Astrocyte (in vitro differentiated cells and primary cell): Measurements from ENCODE around the gene PTPRN2. TPM values are rescaled to one million over a fixed set of nuclear protein-coding genes. Genes with fewer than 3 reads are reported as not detected.

ENCODE experiments used
- DNase-seq: peaks from one replicate; pipeline ENCODE4 v3.0.0-alpha.2; 2010; ENCODE audit warnings: low read depth
- FAIRE-seq: peaks from 2 replicates; lab custom pipeline; 2011; peaks lifted over from hg19 to GRCh38; lab: Jason Lieb, UNC
- H2AFZ ChIP-seq: 2 replicates; pipeline ENCODE4 v1.6.0; 2012; ENCODE audit warnings: low read depth, low read length, inconsistent platforms
- H3K27ac ChIP-seq: 2 replicates; pipeline ENCODE4 v1.5.1; 2011; ENCODE audit warnings: low read depth, low read length, inconsistent platforms
- H3K27me3 ChIP-seq: 2 replicates; pipeline ENCODE4 v1.6.0; 2011; ENCODE audit warnings: low read length, inconsistent platforms; ENCODE audit not compliant: insufficient read depth
- H3K36me3 ChIP-seq: 2 replicates; pipeline ENCODE4 v1.5.1; 2011; ENCODE audit warnings: low read length, inconsistent platforms; ENCODE audit not compliant: insufficient read depth
- H3K4me1 ChIP-seq: 2 replicates; pipeline ENCODE4 v1.5.1; 2011; ENCODE audit warnings: low read length, inconsistent platforms; ENCODE audit not compliant: insufficient read depth
- H3K4me2 ChIP-seq: 2 replicates; pipeline ENCODE4 v1.6.0; 2012; ENCODE audit warnings: low read length, inconsistent platforms
- H3K4me3 ChIP-seq: 2 replicates; pipeline ENCODE4 v1.5.1; 2011; ENCODE audit warnings: low read depth, mild to moderate bottlenecking, low read length, inconsistent platforms; ENCODE audit not compliant: insufficient read depth
- H3K79me2 ChIP-seq: 2 replicates; pipeline ENCODE4 v1.6.0; 2012; ENCODE audit warnings: mild to moderate bottlenecking, low read length, inconsistent platforms; ENCODE audit not compliant: insufficient read depth
- H3K9ac ChIP-seq: 2 replicates; pipeline ENCODE4 v1.6.0; 2012; ENCODE audit warnings: mild to moderate bottlenecking, low read length, inconsistent platforms
- H3K9me3 ChIP-seq: 2 replicates; pipeline ENCODE4 v1.5.1; 2012; ENCODE audit warnings: low read depth, mild to moderate bottlenecking, low read length, inconsistent platforms; ENCODE audit not compliant: insufficient read depth
- H4K20me1 ChIP-seq: 2 replicates; pipeline ENCODE4 v1.6.0; 2012; ENCODE audit warnings: low read length, inconsistent platforms; ENCODE audit not compliant: insufficient read depth
- H3K27ac Mint-ChIP-seq: one replicate; pipeline ENCODE4 v1.8.0; 2021; ENCODE audit warnings: mild to moderate bottlenecking, mixed read lengths; ENCODE audit not compliant: unreplicated experiment
- H3K27me3 Mint-ChIP-seq: one replicate; pipeline ENCODE4 v1.8.0; 2021; ENCODE audit warnings: low read depth, mixed read lengths; ENCODE audit not compliant: unreplicated experiment
- H3K36me3 Mint-ChIP-seq: one replicate; pipeline ENCODE4 v1.8.0; 2021; ENCODE audit warnings: low read depth, mixed read lengths; ENCODE audit not compliant: unreplicated experiment
- H3K4me1 Mint-ChIP-seq: one replicate; pipeline ENCODE4 v1.8.0; 2021; ENCODE audit warnings: low read depth, mixed read lengths; ENCODE audit not compliant: unreplicated experiment
- H3K4me3 Mint-ChIP-seq: one replicate; pipeline ENCODE4 v1.8.0; 2021; ENCODE audit warnings: mild to moderate bottlenecking, moderate library complexity, mixed read lengths; ENCODE audit not compliant: unreplicated experiment
- H3K9me3 Mint-ChIP-seq: one replicate; pipeline ENCODE4 v1.8.0; 2021; ENCODE audit warnings: mild to moderate bottlenecking, mixed read lengths; ENCODE audit not compliant: unreplicated experiment
- EZH2 ChIP-seq: IDR thresholded peaks from 2 replicates; pipeline ENCODE4 v1.6.1; 2012; ENCODE audit warnings: mild to moderate bottlenecking, low read length, inconsistent platforms; ENCODE audit not compliant: insufficient read depth
- total RNA-seq: library from RNA; stranded (reverse); gene quantifications from 2 replicates; pipeline ENCODE4 v1.2.1, GENCODE V29; 2021
- TF ChIP-seq, protein P1 (sequence below): IDR thresholded peaks from 2 replicates; pipeline ENCODE4 v1.5.1; 2011; ENCODE audit warnings: low read depth, mild to moderate bottlenecking, inconsistent platforms, low read length, moderate library complexity; ENCODE audit not compliant: insufficient read depth

Gene PTPRN2
- total RNA-seq, 1 donor from 2014 or later: 0.09 TPM

DNA sequence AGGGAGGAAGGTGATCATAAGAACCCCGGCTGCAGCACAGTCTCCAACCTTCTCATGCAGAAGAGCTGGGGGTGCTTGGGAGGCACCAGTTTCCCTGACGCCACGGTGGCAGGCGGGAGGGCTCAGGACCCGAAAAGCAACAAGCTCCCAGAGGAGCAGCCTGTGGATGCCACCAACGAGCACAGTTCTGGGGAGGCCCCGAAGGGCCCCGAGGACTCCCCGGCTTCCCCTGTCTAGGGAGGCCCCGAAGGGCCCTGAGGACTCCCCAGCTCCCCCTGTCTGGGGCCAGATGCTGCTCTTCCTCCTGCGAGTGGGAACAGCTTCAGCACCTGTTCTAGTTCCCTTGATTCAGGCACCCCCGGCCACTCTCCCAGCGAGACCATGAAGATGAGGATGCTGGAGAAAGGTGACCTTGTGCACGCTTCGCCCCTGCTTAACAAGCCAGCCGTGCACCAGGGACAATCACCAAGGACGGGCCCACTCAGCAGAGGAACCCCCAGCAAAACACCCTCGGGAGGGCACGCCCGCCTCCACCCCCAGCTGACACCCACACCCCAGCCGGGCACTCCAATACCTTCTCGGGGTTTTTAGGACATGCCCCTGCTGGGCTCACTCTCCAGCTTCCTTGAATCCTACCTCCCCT is 112.5 kb downstream of the PTPRN2 start:
- no peaks in the 10 kb centered on the region for H3K27me3 ChIP-seq
- H3K27ac ChIP-seq: no peak overlapping the region
- H3K27me3 Mint-ChIP-seq: peaks cover 2% of the 10 kb centered on the region
- H3K79me2 ChIP-seq: no peaks in the 10 kb centered on the region
- no peaks in the 10 kb centered on the region for H3K4me1 ChIP-seq
- TF ChIP-seq, protein P1, sequence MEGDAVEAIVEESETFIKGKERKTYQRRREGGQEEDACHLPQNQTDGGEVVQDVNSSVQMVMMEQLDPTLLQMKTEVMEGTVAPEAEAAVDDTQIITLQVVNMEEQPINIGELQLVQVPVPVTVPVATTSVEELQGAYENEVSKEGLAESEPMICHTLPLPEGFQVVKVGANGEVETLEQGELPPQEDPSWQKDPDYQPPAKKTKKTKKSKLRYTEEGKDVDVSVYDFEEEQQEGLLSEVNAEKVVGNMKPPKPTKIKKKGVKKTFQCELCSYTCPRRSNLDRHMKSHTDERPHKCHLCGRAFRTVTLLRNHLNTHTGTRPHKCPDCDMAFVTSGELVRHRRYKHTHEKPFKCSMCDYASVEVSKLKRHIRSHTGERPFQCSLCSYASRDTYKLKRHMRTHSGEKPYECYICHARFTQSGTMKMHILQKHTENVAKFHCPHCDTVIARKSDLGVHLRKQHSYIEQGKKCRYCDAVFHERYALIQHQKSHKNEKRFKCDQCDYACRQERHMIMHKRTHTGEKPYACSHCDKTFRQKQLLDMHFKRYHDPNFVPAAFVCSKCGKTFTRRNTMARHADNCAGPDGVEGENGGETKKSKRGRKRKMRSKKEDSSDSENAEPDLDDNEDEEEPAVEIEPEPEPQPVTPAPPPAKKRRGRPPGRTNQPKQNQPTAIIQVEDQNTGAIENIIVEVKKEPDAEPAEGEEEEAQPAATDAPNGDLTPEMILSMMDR: no peak
- no peak for TF ChIP-seq EZH2
- no peaks in the 10 kb centered on the region for H3K36me3 Mint-ChIP-seq
- DNase-seq: no peak
- H3K4me1 Mint-ChIP-seq: no peaks in the 10 kb centered on the region
- H3K9me3 Mint-ChIP-seq: peaks cover 4% of the 10 kb centered on the region
- FAIRE-seq: no peak
- H4K20me1 ChIP-seq: no peaks in the 10 kb centered on the region
- no peaks in the 10 kb centered on the region for H3K9me3 ChIP-seq
- no peak overlapping the region for H2AFZ ChIP-seq
- H3K4me3 Mint-ChIP-seq: no peak overlapping the region
- no peak overlapping the region for H3K4me2 ChIP-seq
- H3K9ac ChIP-seq: no peak overlapping the region
- no peak overlapping the region for H3K4me3 ChIP-seq
- H3K27ac Mint-ChIP-seq: no peak overlapping the region
- no peaks in the 10 kb centered on the region for H3K36me3 ChIP-seq

GRCh38 chr7:158474488-158474887 is 113.1 kb downstream of the PTPRN2 start:
- Histone ChIP-seq H3K4me3 (no peak overlapping the region), H2AFZ (no peak overlapping the region), H3K36me3 (no peaks in the 10 kb centered on the region), H3K79me2 (no peaks in the 10 kb centered on the region), H4K20me1 (no peaks in the 10 kb centered on the region), H3K4me1 (no peaks in the 10 kb centered on the region), H3K27ac (no peak overlapping the region), H3K9ac (no peak overlapping the region), H3K27me3 (no peaks in the 10 kb centered on the region), H3K4me2 (no peak overlapping the region), H3K9me3 (no peaks in the 10 kb centered on the region)
- no peak for DNase-seq
- H3K36me3 Mint-ChIP-seq: no peaks in the 10 kb centered on the region
- no peak overlapping the region for H3K4me3 Mint-ChIP-seq
- peaks cover 2% of the 10 kb centered on the region for H3K27me3 Mint-ChIP-seq
- H3K27ac Mint-ChIP-seq: no peak overlapping the region
- peaks cover 4% of the 10 kb centered on the region for H3K9me3 Mint-ChIP-seq
- peaks cover under 1% of the 10 kb centered on the region for H3K4me1 Mint-ChIP-seq
- no peak for TF ChIP-seq EZH2
- TF ChIP-seq, protein P1: no peak
- no peak for FAIRE-seq

DNA sequence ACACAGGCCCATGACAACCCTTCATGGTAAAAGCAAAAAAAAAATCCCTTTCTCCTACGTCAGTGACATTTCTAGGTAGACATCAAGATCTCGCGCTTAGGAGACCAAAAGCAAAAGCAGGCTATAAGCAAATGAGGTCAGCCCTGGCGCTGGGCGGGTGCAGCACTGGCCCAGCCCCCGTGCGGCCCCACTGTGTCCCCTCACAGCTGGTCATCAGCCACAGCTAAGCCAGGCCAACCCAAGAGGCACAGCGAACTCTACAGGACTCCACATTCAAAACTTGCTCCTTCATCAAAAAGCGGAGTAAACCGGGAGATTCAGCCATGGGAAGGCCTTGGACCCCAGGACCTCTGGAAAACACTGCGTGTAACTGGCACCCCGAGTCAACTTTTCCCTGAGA is 113.7 kb downstream of the PTPRN2 start:
- H3K27me3 Mint-ChIP-seq: no peaks in the 10 kb centered on the region
- Histone ChIP-seq H3K27me3 (no peaks in the 10 kb centered on the region), H3K9ac (no peak overlapping the region), H3K4me2 (no peak overlapping the region), H3K36me3 (no peaks in the 10 kb centered on the region), H3K27ac (no peak overlapping the region), H3K79me2 (no peaks in the 10 kb centered on the region), H3K4me1 (no peaks in the 10 kb centered on the region), H3K9me3 (peaks cover under 1% of the 10 kb centered on the region), H4K20me1 (no peaks in the 10 kb centered on the region), H2AFZ (no peak overlapping the region), H3K4me3 (no peak overlapping the region)
- H3K4me3 Mint-ChIP-seq: no peak overlapping the region
- no peaks in the 10 kb centered on the region for H3K36me3 Mint-ChIP-seq
- FAIRE-seq (no peak), DNase-seq (no peak)
- no peak overlapping the region for H3K27ac Mint-ChIP-seq
- peaks cover 3% of the 10 kb centered on the region for H3K9me3 Mint-ChIP-seq
- no peak for TF ChIP-seq EZH2
- TF ChIP-seq, protein P1: no peak
- peaks cover 2% of the 10 kb centered on the region for H3K4me1 Mint-ChIP-seq
